Fibroblast of skin of scalp (primary cell): Measurements from ENCODE around the gene HP1BP3.
A peak's percentile ranks its signal among the peaks of the same experiment; 100 is the strongest.

Experiments used
- DNase-seq: peaks from one replicate; pipeline ENCODE4 v3.0.0-alpha.2; 2013

Gene HP1BP3

DNA sequence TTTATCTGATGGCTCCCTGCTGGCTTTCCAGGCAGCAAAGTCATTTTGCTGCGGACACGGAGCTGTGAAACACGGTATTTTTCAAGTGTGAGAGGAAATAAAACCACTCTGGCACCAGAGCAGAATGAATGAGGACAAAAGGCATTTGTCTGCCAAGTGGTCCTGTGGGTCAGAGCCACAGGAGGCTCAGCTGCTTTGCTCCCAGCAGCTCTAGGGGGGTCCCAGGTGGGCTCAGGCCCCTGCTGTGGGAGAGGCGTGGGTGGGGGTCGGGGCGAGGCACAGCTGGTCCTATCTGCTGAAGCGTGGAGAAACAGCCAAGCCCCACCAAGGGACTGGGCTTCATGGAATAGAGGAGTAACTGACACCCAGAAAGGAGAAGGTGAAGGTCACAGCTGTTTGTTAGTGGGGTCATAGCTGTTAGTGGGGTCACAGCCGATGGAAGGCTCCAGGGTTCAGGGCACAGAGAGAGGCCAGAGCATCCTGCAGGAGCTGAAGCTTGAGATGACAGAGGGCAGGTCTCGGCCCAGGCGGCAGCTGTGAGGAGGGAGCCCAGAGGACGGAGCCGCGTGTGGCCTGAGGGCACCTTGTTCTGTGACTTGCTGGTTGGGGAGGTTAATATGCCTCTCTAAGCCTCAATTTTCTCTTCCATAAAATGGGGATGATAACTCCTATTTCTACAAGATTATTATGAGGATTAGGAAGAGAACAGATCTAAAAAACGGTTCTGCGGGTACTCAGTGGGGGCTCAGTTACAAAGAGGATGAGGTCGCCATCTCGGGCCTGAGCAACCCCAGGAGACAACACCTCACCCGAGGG, 76.4 kb downstream of the HP1BP3 start:
- no peak for DNase-seq

DNA sequence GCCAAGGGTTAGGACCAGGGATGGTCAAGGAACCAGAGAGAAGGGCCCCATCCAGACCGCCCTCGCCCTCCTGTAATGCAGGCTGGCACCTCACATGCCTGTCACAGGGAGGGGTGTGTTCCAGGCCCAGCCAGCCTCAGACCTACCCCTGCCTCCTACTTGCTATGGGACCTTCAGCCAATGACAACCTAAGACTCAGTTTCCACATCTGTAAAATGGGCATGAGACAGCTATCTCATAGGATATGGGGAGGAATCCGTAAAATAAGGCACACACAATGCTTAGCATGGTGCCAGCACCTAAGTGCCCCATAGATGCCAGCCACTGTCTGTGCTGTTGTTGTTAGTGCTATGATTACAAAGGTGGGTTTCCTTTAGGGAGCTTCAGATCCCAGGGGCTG, 77.2 kb downstream of the HP1BP3 start:
- no peak for DNase-seq

DNA sequence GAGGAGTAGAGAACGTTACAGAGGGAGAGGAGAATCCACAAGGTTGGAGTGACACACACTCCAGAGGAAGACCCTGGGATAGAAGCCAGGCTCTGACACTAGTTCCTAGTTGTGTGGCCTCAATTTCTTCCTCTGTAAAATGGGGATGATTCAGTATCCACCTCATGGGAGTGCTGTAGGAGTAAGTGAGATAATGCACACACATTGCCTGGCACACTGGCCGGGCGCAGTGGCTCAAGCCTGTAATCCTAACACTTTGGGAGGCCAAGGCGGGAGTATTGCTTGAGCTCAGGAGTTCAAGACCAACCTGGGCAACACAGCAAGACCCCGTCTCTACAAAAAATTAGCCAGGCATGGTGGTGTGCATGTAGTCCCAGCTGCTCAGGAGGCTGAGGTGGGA, 78.2 kb downstream of the HP1BP3 start:
- DNase-seq = no peak

DNA sequence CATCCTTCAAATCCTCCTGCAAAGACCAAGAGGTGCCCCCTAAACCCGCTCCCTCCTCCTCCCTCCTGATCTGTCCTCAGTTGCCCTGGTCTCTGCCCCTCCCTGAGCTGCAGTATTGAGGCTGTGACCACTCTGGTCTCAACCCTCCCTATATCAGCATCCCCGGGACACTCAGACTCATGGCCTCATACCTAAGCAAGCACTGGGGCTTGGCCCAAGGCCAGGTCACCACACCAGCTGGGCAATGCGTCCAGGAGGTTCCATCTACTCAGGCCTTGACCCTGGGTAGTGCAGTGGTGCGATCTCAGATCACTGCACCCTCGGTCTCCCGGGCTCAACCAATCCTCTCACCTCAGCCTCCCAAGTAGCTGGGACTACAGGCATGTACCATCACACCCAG, 79.0 kb downstream of the HP1BP3 start:
- DNase-seq = no peak

DNA sequence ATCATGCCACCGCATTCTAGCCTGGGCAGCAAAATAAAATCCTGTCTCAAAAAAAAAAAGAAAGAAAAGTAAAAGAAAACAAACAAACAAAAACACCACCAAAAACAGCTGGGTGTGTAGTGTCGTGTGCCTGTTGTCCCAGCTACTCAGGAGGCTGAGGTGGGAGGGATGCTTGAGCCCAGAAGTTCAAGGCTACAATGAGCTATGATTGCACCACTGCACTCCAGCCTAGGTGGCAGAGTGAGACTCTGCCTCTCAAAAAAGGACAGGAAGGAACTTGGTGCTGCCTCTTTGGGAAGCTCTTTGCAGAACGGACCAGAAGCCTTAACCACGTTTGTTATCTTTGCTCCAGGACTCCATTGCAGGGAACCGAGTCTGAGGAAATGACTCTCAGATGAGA, 80.3 kb downstream of the HP1BP3 start:
- DNase-seq = no peak

DNA sequence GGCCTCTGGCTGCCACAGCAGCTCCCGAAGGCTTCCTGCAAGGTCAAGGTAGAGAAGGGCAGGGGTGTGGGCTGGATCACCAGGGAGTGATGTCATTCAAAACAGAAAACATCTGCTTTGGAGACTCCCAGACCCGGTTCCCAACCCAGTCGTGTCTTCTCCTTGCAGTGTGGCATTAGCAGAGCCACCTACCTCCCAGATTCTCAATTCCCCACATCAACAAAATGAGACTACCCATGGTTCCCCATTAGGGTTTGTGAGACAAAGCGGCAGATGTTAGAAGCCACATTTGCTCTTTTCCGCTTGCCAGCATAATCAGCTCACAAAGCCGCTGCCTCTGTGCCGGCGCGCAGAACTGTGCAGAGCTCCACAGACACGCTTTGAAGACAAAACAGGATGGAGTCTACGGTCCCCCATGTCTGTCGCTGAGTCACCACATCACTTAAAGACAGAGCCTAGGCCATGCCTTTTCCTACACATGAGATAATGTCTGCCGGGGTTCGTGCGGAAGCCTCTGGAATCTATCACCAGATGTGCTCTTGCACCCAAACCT, 81.8 kb downstream of the HP1BP3 start:
- DNase-seq = no peak

DNA sequence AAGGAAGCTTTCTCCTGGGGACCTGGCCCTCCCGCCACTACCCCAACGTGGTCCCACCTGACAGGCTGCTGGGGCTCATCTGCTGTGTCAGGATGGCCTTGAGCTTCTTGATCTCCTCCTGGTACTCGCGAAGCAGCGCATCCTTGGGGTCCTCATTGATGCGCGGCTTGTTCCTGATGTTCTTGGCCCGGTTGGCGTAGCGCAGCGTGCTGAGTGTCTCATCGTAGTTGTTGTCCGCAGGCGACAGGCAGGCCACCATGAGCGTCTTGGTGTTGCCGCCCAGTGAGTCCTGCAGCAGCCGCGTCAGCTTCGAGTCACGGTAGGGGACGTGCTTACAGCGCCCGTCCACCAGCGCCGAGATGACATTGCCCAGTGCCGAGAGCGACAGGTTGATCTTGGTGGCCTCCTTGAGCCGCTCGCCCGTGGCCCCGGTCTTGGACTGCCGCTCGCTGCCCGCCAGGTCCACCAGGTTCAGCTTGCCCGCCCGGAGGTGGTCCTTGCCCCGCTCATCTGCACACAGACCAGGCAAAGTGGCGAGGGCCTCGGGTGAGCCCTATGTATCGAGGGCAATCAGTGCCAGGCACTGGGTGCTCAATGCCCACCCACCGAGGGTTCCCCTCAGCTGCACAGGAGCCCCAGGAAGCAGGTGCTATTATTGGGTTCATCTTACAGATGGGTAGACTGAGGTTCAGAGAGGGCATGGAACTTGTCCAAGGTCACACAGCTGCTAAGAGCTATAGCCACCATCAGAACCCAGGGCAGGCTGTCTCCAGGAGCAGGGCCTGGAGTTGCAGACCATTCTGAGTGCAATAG, 82.5 kb downstream of the HP1BP3 start:
- DNase-seq = no peak

DNA sequence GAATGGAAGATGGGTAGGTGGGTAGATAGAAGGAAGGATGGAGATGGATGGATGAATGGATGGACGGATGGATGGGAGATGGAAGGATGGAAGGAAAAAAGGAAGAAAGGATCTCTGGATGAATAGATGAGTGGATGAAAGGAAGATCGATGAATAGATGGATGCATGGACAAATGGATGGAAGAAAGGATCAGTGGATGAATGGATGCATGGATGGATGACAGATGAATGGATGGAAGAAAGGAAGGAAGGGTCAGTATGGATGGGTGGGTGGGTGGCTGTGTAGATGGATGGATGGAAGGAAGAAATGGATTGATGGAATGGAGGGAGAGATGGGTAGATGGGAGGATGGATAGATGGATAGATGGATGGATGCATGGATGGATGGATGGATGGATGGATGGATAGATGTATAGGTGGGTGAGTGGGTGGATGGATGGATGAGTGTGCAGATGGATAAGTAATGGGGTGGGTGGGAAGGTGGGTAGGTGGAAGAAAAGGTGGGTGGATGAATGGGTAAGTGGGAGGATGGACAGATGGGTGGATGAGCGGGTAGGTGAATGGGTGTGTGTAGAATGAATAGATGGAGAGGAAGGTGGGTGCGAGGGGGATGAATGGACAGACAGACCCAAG, 83.9 kb downstream of the HP1BP3 start:
- DNase-seq = no peak

DNA sequence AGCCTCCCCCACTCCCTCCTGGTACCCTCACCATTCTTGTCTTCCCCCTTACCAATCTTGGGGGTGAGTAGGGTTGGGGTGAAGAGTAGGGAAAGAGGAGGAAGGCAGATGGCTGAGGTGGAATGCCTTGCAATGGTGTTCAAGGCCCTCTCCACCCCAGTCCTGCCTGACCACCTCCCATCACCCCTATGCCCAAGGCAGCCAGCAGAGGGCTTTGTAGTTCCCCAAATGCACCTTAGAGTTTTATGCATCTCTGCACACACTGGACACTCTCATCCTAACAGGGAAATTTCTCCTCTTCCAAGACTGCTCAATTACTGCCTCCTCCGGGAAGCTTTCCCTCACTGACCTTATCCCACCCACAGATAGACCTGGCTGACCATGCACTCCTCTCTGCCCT, 84.7 kb downstream of the HP1BP3 start:
- no peak for DNase-seq

DNA sequence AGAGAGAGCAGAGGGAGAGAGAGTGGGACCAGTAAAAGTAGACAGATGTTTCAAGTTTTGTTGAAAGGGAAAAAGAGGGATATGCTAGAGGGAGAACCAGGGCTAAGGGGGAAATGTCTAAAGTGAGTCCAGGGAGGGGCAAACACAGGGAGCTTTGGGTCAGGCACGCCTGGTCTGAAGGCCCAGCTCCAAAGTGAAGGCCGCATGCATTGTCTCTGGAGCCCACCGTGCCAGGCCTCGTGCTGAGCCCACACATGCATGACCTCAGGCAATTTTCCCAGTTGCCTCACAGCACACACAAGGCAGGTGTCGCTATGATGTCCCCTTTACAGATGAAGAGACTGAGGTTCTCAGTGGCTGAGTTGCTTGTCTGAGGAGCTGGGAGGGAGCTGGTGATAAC, 85.3 kb downstream of the HP1BP3 start:
- no peak for DNase-seq

DNA sequence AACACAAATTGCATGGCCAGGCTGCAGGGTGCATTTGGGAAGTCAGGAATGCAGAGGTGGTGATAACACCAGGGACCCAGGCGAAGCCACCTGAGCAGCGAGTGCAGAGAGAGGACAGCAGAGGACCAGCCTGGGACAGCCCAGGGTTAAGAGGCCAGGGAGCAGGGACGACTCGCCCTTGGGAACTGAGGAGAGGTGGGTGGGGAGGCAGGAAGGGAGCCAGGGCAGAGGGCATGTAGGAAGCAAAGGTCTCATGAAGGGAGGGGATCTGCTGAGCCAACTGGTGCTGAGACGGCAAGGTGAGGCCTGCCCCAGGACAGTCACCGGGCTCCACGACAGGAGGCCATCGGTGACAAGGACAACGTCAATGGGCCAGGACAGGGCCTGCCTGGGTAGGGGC, 85.7 kb downstream of the HP1BP3 start:
- DNase-seq = no peak

DNA sequence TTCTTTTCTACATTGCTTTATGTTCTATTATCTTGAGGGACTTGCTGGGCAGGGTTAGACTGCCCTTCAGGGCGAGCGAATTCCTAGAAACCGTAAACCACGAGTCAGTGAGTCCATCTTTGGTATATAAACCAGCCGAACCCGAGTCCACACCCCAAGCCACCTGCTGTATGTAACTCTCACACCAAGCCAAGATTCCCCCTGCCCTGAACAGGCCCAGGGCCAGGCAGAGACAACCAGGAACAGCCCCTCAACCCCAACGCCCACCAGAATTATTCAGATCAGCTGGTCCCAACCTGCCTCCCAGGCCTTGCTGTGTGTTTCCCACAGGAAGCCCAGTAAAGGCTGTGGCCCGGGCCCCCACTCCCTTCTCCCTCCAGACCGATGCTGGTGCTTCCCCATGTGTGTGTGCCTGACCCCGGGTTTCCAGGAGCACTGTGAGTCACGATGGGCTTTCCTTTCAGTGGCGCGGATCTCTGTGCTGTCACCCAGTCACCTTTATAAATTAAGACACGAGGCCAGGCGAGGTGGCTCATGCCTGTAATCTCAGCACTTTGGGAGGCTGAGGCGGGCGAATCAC, 86.4 kb downstream of the HP1BP3 start:
- DNase-seq = no peak

DNA sequence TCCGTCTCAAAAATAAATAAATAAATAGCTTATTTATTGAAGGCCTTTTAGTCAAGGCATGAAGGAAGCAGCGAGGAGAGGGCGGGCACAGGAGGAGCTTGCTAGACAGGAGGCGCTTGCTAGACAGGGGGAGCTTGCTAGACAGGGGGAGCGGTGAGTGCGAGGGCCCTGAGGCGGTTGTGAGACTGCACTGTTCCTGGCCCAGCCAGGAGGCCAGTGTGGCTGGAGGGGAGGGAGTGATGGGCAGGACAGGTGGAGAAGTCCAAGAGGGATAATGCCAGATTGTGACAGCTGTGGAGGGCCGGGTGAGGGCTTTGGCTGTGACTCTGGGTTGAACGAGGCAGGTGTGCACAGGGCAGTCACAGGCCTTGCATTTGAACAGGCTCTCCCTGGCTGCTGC, 87.5 kb downstream of the HP1BP3 start:
- no peak for DNase-seq

DNA sequence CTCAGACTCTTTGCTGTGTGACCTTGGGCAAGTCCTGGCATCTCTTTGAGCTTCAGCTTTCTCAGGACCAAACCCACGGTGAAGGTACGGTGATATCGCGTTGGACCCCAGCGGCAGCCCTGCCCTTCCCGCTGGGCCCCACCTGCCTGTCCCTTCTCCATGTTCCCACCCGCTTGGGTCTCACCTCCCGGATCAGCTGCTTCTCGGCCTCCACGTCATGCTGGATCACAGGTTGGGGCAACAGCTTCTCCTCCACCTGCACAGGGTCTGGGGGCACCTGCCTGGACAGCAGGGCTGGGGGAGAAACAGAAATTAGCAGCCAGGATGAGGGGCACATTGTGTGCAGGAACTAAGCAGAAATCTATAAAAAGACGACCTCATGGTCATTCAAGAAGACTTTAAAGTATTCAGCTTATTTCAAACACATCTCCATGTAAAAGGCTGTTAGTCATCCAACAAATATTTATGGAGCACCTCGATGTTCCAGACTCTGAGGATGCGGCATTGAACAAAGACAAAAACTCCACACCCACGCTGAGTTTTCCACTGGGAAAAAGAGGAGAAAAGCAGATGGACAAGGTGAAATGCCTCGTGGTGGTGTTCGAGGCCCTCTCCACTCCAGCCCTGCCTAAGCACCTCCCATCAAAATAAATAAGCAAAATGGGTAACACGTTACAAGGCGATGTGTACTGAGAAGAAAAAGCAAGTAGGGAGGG, 88.8 kb downstream of the HP1BP3 start:
- peak; percentile 73 for DNase-seq

DNA sequence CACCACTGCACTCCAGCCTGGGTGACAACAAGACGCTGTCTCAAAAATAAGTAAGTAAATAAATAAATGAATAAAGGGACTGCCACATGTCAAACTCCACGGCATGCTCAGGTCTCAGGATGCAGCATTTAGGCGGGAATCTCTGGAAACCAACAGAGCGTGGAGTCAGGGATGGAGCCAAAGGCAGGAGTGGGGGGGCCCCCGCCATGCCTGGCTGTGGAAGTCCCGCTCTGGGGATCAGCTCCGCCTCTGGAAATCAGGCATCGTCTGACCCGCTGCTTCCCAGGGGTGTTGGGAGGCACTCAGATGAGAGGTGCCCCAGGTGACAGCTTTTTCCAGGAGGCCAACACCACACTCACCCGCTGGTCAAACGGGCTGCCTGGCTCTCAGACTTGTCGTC, 89.5 kb downstream of the HP1BP3 start:
- no peak for DNase-seq

DNA sequence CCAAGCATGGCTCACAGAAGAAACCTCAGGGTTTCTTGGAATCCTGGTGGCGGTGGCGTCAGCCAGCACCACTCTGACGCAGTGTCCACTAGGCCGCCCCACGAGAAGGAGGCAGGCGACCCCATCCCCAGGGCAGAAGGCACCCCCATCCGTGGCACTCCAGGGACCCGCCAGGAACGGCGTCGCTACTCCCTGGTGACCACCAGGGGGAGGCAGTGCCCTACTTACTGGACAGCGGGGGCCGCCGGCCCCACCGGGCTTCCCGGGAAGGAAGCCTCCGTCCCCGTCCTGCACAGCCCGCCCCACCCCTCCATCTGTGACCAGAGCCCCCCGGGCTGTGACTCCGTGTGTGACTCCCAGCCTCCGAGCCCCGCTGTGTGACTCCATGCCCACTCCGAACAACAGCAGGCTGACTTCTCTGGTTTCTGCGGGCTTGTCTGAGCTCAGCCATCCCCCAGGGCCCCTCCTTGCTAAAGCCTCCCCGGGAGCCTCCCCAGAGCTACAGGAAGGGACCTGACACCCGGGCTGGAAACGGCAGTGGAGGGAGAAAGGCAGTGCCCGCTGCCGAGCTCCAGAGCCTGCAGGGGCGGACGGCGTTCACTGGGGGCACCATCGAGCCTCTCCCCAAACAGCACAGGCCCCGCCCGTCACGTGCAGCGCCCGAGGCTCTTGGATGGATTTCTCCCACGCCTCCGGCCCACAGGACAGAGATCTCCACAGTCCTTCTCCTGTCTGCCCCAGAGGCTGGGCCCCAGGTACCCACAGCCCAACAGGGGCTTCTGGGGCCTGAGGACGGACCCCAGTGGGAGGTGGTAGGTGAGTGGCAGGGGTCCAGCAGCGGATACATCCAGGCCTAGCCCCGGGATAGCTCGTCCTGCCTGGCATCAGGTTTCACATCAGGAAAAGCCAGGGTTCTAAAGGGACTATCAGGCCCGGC, 90.4 kb downstream of the HP1BP3 start:
- DNase-seq = peak; percentile 96

DNA sequence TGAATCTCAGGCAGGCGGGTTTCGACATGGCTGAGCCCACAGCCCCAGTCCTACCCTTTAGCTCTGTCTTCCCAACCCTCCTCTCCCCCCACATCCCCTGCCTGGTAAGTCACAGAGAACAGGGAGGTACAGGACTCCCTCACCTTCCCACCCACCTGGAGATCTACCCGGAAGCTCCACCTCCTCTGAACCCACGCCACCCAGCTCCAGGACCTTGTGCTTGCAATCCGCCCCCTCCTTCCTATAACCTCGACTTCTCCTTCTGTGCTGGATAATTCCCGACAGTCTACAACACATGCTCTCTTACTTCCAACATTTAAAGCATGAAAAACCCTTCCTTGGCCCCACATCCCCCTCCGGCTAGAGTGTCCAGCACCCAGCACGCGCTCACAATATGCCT, 91.6 kb downstream of the HP1BP3 start:
- DNase-seq = no peak

DNA sequence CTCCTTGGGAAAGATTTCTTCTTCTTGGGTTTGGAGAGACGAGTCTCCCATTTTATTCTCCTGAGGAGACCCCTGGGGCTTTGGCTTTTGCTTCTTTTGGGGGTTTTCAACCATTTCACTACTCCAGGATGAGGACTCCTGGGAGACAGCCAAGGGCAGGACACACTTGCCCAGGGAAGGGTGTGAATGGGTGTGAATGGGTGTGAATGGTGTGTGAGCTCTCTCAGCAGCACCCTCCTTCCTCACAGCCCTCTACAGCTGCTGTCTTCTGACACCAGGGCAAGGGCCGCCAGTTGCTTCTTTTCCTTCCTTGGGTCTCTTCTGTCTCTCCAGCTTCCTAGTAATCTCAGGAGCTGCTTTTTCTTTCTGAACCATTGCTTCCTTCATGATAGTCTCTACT, 93.5 kb downstream of the HP1BP3 start:
- DNase-seq = no peak
